NCI-H226 (cell line): ENCODE data around the gene LLGL2.

ENCODE experiments used
- DNase-seq: peaks from one replicate; pipeline ENCODE4 v3.0.0-alpha.2; 2015

LLGL2 gene

DNA sequence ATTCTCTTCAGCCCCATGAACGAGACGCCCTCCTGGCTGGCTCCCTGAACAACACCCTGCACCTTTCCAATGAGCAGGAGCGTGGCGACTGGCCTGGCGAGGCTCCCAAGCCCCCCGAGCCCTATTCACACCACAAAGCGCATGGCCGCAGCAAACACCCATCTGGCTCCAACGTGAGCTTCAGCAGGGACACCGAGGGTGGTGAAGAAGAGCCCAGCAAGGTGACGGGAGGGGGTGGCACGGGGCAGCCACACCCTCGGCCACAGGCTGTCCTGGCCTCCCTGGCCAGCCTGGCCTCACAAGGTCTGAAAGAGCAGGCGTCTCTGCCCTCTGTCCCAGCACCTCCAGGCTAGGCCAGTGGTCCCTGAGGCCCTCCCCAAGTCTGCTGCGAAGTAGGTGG is 33.8 kb upstream of the LLGL2 start:
- no peak for DNase-seq

DNA sequence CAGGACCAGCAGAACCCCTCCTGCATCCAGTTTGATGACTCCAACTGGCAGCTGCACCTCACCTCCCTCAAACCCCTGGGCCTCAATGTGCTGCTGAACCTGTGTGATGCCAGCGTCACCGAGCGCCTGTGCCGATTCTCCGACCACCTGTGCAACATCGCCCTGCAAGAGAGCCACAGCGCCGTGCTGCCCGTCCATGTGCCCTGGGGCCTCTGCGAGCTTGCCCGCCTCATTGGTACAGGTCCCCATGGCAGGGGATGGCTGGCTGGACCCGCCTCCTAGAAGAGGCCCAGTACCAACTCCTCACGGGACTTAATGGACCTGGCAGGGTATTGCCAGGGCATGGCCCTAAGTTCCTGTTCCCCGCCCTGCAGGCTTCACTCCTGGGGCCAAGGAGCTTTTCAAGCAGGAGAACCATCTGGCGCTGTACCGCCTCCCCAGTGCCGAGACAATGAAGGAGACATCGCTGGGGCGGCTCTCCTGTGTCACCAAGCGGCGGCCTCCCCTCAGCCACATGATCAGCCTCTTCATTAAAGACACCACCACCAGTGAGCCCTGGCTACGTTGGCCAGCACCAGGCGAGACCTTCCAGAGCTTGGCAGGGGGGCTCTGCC is 32.8 kb upstream of the LLGL2 start:
- DNase-seq = no peak

DNA sequence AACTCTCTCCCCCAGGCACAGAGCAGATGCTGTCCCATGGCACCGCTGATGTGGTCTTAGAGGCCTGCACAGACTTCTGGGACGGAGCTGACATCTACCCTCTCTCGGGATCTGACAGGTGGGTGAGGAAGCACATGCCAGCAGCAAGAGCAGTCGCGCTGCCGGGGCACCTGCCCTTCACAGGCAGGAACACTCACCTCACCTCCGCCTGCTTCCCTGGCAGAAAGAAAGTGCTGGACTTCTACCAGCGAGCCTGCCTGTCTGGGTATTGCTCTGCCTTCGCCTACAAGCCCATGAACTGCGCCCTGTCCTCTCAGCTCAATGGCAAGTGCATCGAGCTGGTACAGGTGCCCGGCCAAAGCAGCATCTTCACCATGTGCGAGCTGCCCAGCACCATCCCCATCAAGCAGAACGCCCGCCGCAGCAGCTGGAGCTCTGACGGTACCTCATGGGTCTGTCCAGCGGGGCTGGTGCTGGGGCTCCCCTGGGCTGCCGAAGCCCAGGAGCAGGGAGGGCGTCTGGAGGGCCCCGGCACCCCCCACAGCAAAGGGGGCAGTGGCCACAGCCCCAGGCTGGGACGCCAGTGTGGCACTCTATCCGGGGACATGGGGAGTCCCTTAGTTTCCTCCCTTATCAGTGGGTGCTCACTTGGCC is 31.9 kb upstream of the LLGL2 start:
- DNase-seq = no peak

DNA sequence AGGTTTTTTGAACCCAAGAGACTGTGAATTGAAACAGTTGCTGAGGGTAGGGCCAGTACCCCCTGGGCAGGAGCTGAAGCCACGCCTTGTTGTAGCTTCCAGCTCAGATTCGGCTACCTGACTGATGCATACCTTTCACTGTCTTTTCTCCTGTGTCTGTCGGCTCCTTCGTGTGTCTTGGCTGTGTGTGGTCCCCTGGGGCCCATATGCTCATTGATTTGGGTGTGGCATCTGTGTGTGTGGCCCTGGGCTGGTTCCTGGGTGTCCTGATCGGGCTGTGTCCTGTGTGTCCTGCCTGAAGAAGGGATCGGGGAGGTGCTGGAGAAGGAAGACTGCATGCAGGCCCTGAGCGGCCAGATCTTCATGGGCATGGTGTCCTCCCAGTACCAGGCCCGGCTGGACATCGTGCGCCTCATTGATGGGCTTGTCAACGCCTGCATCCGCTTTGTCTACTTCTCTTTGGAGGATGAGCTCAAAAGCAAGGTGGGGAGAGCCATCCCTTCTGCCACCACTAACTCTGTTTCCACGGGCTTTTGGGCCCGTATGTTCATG is 31.1 kb upstream of the LLGL2 start:
- no peak for DNase-seq

DNA sequence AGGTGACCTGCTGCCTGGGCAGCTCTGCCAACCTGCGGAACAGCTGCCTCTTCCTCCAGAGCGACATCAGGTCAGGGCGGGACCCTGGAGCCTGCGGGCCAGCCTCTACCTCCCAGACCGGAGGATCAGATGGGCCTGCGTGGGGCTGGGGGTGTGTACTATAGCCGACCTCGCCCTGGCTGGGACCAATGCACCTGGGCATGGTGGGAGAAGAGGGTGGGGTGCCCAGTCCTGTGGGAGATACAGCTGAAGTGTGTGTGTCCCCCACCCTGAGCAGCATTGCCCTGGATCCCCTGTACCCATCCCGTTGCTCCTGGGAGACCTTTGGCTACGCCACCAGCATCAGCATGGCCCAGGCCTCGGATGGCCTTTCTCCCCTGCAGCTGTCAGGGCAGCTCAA is 29.5 kb upstream of the LLGL2 start:
- DNase-seq = no peak

DNA sequence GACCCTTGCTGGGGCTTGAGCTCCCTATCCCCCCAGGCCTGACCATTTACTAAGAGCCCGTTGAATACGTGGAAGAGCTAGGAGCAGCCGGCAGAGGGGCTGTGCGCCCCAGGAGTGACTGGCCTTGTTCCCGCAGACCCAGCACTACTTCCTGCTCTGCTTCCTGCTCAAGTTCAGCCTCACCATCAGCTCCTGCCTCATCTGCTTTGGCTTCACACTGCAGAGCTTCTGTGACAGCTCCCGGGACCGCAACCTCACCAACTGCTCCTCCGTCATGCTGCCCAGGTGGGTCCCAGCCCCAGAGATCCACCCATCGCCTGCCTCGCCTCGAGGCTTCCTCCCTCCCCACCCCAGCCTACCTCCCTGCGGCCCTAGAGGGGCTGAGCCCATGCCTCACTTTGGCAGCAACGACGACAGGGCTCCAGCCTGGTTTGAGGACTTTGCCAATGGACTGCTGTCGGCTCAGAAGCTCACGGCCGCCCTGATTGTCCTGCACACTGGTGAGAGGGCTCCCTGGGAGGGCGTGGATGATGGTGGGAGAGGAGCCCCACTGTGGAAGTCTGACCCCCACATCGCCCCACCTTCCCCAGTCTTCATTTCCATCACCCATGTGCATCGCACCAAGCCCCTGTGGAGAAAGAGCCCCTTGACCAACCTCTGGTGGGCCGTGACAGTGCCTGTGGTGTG is 27.3 kb upstream of the LLGL2 start:
- no peak for DNase-seq

DNA sequence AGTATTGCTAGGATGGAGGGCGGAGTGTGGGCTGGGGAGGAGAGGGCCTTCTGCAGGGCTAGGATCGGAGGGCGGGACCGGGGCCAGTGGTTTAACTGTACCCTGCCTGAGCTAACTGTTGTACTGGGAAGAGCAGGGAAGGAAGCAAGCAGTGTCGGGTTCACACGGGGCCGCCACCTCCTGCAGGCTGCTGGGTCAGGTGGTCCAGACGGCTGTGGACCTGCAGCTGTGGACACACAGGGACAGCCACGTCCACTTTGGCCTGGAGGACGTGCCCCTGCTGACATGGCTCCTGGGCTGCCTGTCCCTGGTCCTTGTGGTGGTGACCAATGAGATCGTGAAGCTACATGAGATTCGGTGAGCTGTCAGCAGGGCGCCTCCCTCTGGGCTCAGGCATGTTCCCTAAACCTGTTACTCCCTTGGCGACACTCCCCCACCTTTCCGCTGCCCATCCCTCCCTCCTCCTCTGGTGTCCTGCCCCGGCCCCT is 26.7 kb upstream of the LLGL2 start:
- DNase-seq = no peak

DNA sequence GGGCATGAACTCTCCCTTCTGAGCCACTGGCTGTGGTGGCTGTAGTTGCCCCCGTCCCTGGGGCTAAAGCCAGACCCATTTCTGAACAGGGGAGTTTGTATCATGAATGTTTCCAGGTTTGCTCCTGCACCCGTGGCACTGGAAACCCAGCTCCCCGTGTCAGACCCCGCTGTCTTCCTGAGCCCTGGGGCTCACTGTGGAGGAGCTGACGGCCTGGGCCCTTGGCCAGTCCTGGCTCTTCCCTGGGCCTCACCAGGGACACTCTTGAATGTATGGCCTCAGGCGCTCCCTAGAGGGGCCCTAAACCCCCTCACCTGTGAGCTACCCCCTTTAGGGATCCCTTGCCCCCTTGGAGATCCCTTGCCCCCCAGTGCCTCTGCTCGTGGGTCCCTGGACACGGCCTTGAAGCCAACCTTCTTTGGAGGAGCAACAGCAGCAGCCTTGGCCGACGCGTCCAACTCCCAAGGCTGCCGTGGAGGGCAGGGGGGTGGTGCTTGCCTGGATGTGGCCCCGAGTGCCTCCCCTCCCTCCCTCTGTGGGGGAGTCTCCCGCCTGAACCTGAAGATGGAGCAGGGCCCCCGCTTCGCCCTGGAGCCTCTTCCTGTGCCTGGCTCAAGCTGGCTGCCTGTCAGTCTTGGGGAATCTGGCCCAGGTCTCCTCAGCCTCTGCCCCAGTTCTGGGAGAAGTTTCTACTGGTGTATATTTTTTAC is 26.0 kb upstream of the LLGL2 start:
- DNase-seq = no peak

DNA sequence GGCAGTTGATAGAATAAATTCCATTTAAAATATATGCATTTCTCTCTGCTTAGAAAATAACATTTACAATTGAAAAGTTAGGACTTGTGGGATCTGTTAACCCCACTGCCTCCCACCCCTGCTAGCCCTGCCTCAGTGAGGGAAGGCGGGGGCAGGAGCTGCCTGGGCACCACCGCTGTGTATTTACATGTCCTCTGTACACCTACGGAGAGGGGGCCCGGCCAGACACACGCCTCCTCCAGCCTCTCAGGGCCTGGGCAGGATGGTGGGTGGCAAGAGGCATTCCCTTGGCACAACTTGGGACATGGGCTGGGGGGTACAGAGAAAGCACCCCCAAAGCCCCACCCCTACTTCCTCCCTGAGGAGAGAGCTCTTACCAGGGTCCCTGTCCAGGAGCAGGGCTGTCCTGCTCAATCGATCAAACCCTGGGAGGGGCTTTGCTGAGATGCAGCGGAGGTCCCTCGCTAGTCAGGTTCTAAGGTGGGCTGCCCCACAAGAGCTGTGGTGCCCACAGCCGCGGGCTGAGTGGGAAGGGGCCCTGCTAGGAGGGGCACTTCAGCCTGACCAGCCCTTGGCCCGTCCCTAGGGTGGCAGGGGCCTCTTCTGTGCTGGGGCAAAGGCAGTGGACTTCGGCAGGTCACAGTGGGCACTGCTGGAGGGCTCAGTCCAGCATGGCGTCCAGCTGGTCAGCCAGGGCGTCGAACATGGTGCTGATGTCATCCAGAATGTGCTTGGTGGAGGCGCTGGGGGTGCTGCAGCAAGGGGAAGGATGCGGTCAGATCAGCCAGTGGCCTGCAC is 24.9 kb upstream of the LLGL2 start:
- no peak for DNase-seq

DNA sequence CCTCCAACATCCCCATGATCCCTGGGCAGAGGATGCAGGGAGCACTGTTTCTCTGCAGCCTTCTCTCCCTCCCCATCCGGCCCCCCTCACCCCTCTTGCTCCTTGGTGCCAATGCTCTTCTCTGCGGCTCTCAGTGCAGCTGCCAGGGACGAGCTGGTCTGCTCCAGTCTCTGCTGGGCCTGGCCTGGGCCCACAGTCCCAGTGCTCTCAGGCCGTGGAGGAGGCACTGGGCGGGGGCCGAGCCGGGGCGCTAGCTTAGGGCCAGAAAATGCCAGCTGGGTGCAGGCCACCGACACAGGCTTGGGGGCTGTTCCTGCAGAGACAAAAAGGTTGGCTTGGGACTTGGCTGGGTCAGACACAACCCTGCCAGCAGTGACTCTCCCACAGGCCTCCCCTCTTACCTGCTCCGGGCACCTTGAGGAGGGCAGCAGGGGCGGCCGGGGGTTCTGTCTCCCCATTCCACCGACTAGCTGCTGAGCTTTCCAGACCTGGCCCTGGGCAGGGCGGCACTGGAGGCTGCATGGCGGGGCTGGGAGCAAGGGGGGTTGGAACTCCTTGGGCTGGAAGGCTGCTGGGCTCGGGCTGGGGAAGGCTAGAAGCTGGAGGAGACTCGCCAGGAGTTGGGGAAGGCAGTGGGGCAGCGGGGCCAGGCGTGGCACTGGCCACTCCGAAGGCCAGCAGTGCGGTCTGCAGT is 24.0 kb upstream of the LLGL2 start:
- no peak for DNase-seq

DNA sequence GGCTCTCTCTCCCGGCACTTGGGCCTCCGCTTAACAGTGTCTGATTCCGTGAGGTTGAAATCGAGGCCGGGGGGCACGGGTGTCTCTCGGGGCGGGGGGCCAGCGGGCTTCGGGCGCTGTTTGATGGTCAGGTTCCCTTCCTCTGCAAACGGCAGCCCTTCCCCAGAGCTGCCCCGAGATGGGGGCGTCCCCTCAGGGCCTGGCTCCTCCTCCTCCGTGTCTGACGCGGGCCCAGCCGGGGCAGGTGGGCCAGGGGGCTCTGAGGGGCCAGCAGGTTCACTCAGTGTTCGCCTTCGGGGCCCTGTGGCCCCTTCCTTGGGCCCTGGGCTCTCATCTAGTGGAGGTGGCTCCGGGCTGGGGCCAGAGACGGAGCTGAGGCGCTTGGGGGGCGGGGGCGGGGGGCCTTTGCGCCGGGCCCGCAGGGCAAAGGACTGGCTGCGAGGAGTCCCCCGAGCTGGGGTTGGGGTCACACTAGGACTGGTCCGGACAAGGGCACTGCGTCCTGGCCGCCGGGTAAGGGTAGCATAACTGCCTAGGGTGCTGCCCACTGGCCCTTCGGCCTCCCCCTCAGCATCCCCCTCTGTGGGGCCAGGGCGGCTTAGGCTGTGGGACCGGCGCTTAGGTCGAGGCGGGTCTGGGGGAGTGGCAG is 23.3 kb upstream of the LLGL2 start:
- DNase-seq = no peak

DNA sequence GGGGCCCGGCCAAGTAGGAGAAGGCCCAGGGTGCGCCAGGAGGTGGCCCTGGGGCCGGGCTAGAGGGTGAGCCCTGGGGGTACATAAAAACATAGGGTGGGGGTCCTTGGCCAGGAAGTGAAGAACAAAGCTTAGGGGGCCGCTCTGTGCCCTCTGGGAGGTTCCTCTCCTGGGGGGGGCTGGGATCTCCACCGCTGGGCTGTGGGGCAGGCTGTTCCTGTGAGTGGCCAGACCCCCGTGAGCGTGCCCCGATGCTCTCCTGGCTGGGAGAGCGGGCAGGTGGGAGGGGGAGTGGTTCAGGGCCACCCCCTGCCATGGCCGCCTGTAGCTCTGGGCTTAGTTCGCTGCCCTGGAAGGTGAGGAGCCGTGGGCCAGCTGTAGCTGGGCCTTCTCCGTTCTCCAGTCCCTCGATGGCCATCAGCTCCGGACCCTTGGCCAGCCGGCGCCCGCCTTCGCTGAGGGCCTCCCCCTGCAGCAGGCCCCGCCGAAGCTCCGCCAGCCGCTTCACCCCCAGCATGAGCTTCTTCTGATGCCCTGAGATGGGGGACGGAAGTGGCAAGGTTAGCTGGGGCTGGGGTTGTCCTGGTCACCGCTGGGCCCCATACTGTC is 22.7 kb upstream of the LLGL2 start:
- no peak for DNase-seq

DNA sequence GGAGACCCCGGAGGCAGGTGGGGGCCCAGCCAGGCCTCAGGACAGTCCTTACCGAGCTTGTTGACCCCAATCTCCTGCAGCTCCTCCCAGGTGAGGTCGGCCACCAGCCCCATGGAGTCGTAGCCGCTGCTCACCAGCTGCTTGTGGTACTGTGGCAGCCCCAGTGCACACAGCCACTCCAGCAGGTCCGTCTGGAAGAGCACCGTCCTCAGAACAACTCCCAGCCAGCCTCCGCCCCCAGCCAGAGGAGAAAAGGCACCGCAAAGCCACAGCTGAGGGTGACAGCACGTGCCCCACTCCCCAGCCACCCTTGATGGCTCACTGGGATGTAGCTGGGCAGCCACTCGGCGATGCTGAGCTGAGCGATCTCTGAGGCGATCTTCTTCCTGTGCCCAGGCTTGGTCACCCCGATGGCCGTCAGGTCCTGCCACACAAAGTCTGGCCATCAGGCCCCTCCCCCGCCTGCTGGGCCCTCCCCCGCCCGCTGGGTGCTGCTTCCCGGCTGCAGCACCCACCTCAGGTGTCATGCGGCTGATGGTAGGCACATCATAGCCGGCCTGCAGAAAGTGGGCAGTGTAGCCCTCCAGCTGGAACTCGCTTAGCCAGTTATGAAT is 22.1 kb upstream of the LLGL2 start:
- DNase-seq = no peak

DNA sequence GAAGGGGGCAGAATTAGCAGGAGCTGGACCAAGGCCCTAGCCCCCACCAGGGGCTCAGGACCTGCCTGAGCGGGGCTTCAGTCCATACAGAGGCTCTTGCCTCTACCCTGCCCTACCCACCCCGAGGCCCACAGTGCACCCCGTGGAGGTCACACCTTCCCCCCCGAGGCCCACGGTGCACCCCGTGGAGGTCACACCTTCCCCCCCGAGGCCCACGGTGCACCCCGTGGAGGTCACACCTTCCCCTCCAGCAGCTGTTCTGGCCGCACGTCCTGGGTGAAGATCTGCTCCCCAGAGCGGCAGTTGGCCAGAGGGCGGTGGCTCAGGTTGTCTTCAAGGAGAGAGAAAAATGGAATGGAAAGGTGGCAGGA is 21.5 kb upstream of the LLGL2 start:
- no peak for DNase-seq

DNA sequence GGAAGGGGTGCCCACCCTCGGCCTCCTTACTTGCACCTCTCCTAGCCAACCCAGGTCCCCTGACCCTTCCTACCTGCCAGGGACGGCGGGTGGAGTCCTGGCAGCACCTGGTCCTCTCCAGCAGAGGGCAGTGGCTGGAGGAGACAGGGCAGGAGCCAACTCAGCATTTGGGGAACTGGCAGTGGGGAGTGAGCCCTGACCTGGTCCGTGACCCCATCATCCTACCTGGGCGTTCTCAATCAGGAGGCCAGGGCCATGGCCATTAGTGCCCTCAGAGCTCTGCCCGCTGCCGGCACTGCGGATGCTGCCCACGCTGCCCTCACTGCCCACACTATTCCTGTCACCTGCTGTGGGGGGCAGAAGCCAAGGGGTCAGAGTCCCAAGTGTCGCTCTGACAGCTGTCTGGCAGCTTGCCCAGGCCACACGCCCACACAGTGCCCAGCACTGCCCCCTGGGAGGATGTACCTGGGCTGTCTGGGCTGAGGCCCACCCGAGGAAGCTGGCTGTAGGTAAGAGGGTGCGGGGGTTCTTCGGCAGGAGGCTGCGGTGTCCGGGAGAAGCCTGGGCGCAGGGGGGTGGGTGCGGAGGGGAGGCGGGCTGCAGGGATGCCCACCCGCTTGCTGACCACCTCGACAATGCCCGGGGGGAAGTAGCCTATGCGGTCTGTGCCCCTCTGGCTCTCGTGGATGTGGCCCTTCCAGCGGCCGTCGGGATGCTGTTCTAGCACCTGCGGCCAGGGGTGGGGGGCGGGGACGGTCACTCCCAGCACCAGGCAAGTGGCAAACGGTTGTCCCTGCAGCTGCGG is 20.9 kb upstream of the LLGL2 start:
- DNase-seq = no peak

DNA sequence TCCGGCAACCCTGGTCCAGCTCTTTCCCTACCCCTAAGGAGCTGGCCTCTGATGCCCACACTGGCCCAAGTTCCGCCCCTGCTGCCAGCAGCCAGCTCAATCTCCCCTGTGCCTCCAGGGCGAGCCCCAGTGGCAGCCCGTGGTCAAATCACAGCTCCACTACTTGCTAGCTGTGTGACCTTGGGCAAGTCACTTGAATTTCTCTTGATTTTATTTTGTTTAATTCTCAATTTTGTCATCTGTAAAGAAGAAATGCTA is 20.4 kb upstream of the LLGL2 start:
- no peak for DNase-seq

DNA sequence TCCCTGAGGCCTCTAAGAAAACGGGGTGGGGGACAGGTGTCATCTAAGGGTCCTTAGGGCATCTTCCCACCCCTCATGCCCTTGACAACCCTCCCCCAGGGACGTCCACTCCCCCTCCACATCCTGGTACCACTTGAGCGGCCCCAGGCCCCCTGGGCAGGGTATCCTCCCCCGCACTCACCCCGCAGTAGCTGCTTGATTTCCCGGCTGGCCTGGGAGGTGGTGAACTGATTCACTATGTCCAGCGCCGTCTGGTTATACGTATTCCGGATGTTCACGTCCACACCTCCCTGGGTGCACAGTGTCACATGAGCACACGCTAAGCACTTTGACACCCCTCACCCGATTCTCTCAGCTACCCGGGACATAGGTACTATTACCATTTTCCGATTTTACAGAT is 19.9 kb upstream of the LLGL2 start:
- DNase-seq = no peak

DNA sequence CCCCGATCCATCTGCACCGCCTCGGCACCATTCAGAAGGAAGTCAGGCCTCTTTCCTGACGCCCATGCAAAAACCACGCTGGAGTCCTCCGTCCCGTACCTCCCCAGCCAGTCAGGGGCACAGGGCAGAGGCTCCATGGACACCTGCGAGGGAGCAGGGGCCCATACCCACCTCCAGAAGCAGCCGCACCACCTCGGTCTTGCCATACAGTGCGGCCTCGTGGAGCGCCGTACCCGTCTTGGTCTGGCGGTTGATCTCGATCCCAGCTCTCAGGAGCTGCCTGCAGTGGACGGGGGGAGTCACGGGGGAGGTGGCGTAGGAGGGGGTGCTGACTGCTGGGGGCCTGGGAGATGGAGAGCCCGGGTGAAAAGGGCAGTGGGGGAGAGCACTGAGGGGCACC is 19.4 kb upstream of the LLGL2 start:
- DNase-seq = no peak

DNA sequence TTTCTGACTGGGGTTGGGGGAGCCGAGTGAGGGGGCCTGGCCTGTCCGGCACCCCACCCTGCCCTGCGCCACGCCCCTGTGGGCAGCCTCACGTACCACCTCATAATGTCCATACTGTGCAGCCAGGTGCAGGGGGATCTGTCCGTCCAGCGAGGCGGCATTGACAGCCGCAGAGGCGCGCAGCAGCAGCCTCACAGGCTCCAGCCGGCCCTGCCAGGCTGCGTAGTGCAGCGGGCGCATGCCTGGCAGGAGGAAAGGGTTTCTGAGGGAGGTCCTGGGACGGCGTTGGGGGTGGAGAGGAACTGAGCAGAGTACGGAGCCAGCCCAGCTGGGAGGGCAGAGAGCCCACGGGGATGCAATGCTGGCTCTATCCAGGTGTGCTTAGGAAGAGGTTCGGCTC is 18.6 kb upstream of the LLGL2 start:
- DNase-seq = no peak
